Trophoblast cell (in vitro differentiated cells and primary cell): Measurements from ENCODE around the gene POU2F1.
A peak's percentile ranks its signal among the peaks of the same experiment; 100 is the strongest.

ENCODE experiments used
- DNase-seq, 2 donors: peaks; one replicate each; pipeline ENCODE4 v3.0.0-alpha.2; 2016
- H2AFZ ChIP-seq: 2 replicates; pipeline ENCODE4 v1.6.1; 2013; ENCODE audit warnings: low read length, moderate library complexity, mild to moderate bottlenecking; ENCODE audit not compliant: insufficient read depth, poor library complexity
- H2AK5ac ChIP-seq: 2 replicates; pipeline ENCODE4 v1.6.1; 2013; ENCODE audit warnings: mild to moderate bottlenecking, low read length
- H2BK120ac ChIP-seq: 2 replicates; pipeline ENCODE4 v1.6.1; 2013; ENCODE audit warnings: low read length, mild to moderate bottlenecking, moderate library complexity; ENCODE audit not compliant: insufficient read depth, poor library complexity
- H2BK12ac ChIP-seq: 2 replicates; pipeline ENCODE4 v1.6.1; 2013; ENCODE audit warnings: mild to moderate bottlenecking, low read length, moderate library complexity
- H2BK5ac ChIP-seq: 2 replicates; pipeline ENCODE4 v1.6.1; 2013; ENCODE audit warnings: low read length, low read depth, moderate library complexity, mild to moderate bottlenecking; ENCODE audit not compliant: poor library complexity
- H3K14ac ChIP-seq: 2 replicates; pipeline ENCODE4 v1.6.1; 2013; ENCODE audit warnings: mild to moderate bottlenecking, low read length
- H3K18ac ChIP-seq: 2 replicates; pipeline ENCODE4 v1.6.1; 2013; ENCODE audit warnings: mild to moderate bottlenecking, low read length
- H3K23ac ChIP-seq: 2 replicates; pipeline ENCODE4 v1.6.1; 2013; ENCODE audit warnings: low read length
- H3K27ac ChIP-seq: 2 replicates; pipeline ENCODE4 v1.5.1; 2013; ENCODE audit warnings: low read depth, mild to moderate bottlenecking, inconsistent platforms, low read length, moderate library complexity
- H3K27me3 ChIP-seq: 2 replicates; pipeline ENCODE4 v1.6.1; 2013; ENCODE audit warnings: inconsistent platforms, mild to moderate bottlenecking, low read length, moderate library complexity; ENCODE audit not compliant: insufficient read depth
- H3K36me3 ChIP-seq, 2 experiments: 1 replicate in 1 of 2; 2 replicates in 1 of 2; pipeline ENCODE4 v1.6.1; 2013; ENCODE audit warnings: low read length in 2 of 2, mild to moderate bottlenecking in 2 of 2, moderate library complexity in 1 of 2; ENCODE audit not compliant: insufficient read depth in 2 of 2, control insufficient read depth in 1 of 2
- H3K4ac ChIP-seq: 2 replicates; pipeline ENCODE4 v1.6.1; 2013; ENCODE audit warnings: low read depth, mild to moderate bottlenecking, low read length, moderate library complexity
- H3K4me1 ChIP-seq, 2 experiments: 1 replicate in 1 of 2; 2 replicates in 1 of 2; pipeline ENCODE4 v1.6.1; 2013; ENCODE audit warnings: low read length in 2 of 2, mild to moderate bottlenecking in 2 of 2, moderate library complexity in 1 of 2; ENCODE audit not compliant: insufficient read depth in 2 of 2, control insufficient read depth in 1 of 2
- H3K4me2 ChIP-seq: 2 replicates; pipeline ENCODE4 v1.6.1; 2013; ENCODE audit warnings: inconsistent platforms, mild to moderate bottlenecking, low read length, moderate library complexity
- H3K4me3 ChIP-seq: 2 replicates; pipeline ENCODE4 v1.5.1; 2013; ENCODE audit warnings: mild to moderate bottlenecking, low read depth, low read length, inconsistent platforms
- H3K79me1 ChIP-seq: one replicate; pipeline ENCODE4 v1.6.1; 2013; ENCODE audit warnings: low read length
- H3K79me2 ChIP-seq: 2 replicates; pipeline ENCODE4 v1.6.1; 2013; ENCODE audit warnings: low read length, mild to moderate bottlenecking; ENCODE audit not compliant: control insufficient read depth, insufficient read depth, poor library complexity
- H3K9ac ChIP-seq: 2 replicates; pipeline ENCODE4 v1.6.1; 2013; ENCODE audit warnings: mild to moderate bottlenecking, low read length
- H3K9me3 ChIP-seq: 2 replicates; pipeline ENCODE4 v1.6.1; 2013; ENCODE audit warnings: low read depth, mild to moderate bottlenecking, control low read depth, inconsistent platforms, low read length; ENCODE audit not compliant: insufficient read depth
- H4K12ac ChIP-seq: 2 replicates; pipeline ENCODE4 v1.6.1; 2013; ENCODE audit warnings: low read depth, mild to moderate bottlenecking, low read length, moderate library complexity
- H4K8ac ChIP-seq: 2 replicates; pipeline ENCODE4 v1.6.1; 2013; ENCODE audit warnings: low read depth, mild to moderate bottlenecking, low read length, moderate library complexity
- H4K91ac ChIP-seq: one replicate; pipeline ENCODE4 v1.6.1; 2013; ENCODE audit warnings: low read depth, mild to moderate bottlenecking, low read length, moderate library complexity
- WGBS: extraction: QIAGEN DNeasy Blood & Tissue Kit; methylation state at CpG from one replicate; pipeline ENCODE4 v1.1.7; 2013; ENCODE audit warnings: missing lambda C conversion rate; ENCODE audit not compliant: insufficient read length, insufficient coverage; ENCODE audit errors: extremely low coverage; 5-methylcytosine and 5-hydroxymethylcytosine counted together

POU2F1 gene

GRCh38 chr1:167178831-167179230 is 41.9 kb upstream of the POU2F1 start:
- no peak overlapping the region for H3K23ac ChIP-seq
- H2BK120ac ChIP-seq, result no peak overlapping the region
- no peaks in the 10 kb centered on the region for H3K79me2 ChIP-seq
- H3K4ac ChIP-seq, result no peak overlapping the region
- H2AFZ ChIP-seq, result no peak overlapping the region
- no peaks in the 10 kb centered on the region for H3K27me3 ChIP-seq
- H3K4me1 ChIP-seq, result peaks cover 2 to 4% of the 10 kb centered on the region in 2 experiments
- H3K18ac ChIP-seq, result no peak overlapping the region
- no peak overlapping the region for H4K91ac ChIP-seq
- no peak overlapping the region for H3K4me3 ChIP-seq
- H2BK12ac ChIP-seq, result no peak overlapping the region
- no peak overlapping the region for H2BK5ac ChIP-seq
- no peak overlapping the region for H4K8ac ChIP-seq
- no CpG with 5 or more reads among the region's 1 CpG for WGBS
- H3K14ac ChIP-seq, result no peak overlapping the region
- H4K12ac ChIP-seq, result no peak overlapping the region
- H2AK5ac ChIP-seq, result no peak overlapping the region
- no peak overlapping the region for H3K9ac ChIP-seq
- no peak overlapping the region for H3K27ac ChIP-seq
- no peak overlapping the region for H3K4me2 ChIP-seq
- H3K79me1 ChIP-seq, result no peaks in the 10 kb centered on the region
- no peaks in the 10 kb centered on the region for H3K36me3 ChIP-seq
- no peaks in the 10 kb centered on the region for H3K9me3 ChIP-seq
- no peak for DNase-seq

GRCh38 chr1:167182571-167183320 is 37.9 kb upstream of the POU2F1 start:
- Histone ChIP-seq H4K91ac (no peak overlapping the region), H3K23ac (no peak overlapping the region), H3K4me3 (no peak overlapping the region), H2AFZ (no peak overlapping the region), H2AK5ac (no peak overlapping the region), H3K4ac (no peak overlapping the region), H3K79me2 (no peaks in the 10 kb centered on the region), H3K18ac (no peak overlapping the region), H3K4me1 (no peaks in the 10 kb centered on the region), H3K4me2 (no peak overlapping the region), H2BK5ac (no peak overlapping the region), H3K9ac (no peak overlapping the region), H3K27me3 (no peaks in the 10 kb centered on the region), H3K27ac (no peak overlapping the region), H3K9me3 (no peaks in the 10 kb centered on the region), H2BK12ac (no peak overlapping the region), H2BK120ac (no peak overlapping the region), H4K12ac (no peak overlapping the region), H3K79me1 (no peaks in the 10 kb centered on the region), H4K8ac (no peak overlapping the region), H3K36me3 (no peaks in the 10 kb centered on the region), H3K14ac (no peak overlapping the region)
- peak; percentile 60 to 83 for DNase-seq

- no peak overlapping the region for H3K4me2 ChIP-seq
- WGBS, result no CpG with 5 or more reads among the region's 2 CpGs
- H3K79me1 ChIP-seq, result no peaks in the 10 kb centered on the region
- no peak overlapping the region for H3K27ac ChIP-seq
- H2BK12ac ChIP-seq, result no peak overlapping the region
- H3K4ac ChIP-seq, result no peak overlapping the region
- H4K8ac ChIP-seq, result no peak overlapping the region
- H2BK120ac ChIP-seq, result no peak overlapping the region
- H3K4me1 ChIP-seq, result no peaks in the 10 kb centered on the region
- H3K14ac ChIP-seq, result no peak overlapping the region
- H3K79me2 ChIP-seq, result no peaks in the 10 kb centered on the region
- H3K9me3 ChIP-seq, result no peaks in the 10 kb centered on the region
- H4K12ac ChIP-seq, result no peak overlapping the region
- no peak overlapping the region for H3K4me3 ChIP-seq
- no peak overlapping the region for H3K18ac ChIP-seq
- no peaks in the 10 kb centered on the region for H3K27me3 ChIP-seq
- no peak overlapping the region for H2AFZ ChIP-seq
- H4K91ac ChIP-seq, result no peak overlapping the region
- H2BK5ac ChIP-seq, result no peak overlapping the region
- no peak overlapping the region for H3K9ac ChIP-seq
- no peak overlapping the region for H2AK5ac ChIP-seq
- no peak for DNase-seq
- H3K23ac ChIP-seq, result no peak overlapping the region
- no peaks in the 10 kb centered on the region for H3K36me3 ChIP-seq
Observed at GRCh38 chr1:167184081-167184480, 36.6 kb upstream of the POU2F1 start.

- H3K23ac ChIP-seq, result no peak overlapping the region
- H3K14ac ChIP-seq, result no peak overlapping the region
- no peaks in the 10 kb centered on the region for H3K36me3 ChIP-seq
- DNase-seq, result no peak
- no peak overlapping the region for H4K91ac ChIP-seq
- H3K9ac ChIP-seq, result no peak overlapping the region
- H3K9me3 ChIP-seq, result no peaks in the 10 kb centered on the region
- H3K27ac ChIP-seq, result no peak overlapping the region
- no CpG with 5 or more reads among the region's 3 CpGs for WGBS
- no peak overlapping the region for H3K4me2 ChIP-seq
- H3K79me1 ChIP-seq, result no peaks in the 10 kb centered on the region
- no peak overlapping the region for H2BK5ac ChIP-seq
- H2BK12ac ChIP-seq, result no peak overlapping the region
- no peaks in the 10 kb centered on the region for H3K27me3 ChIP-seq
- no peak overlapping the region for H4K8ac ChIP-seq
- no peak overlapping the region for H2BK120ac ChIP-seq
- no peak overlapping the region for H4K12ac ChIP-seq
- no peak overlapping the region for H3K4ac ChIP-seq
- H3K79me2 ChIP-seq, result no peaks in the 10 kb centered on the region
- H3K4me1 ChIP-seq, result no peaks in the 10 kb centered on the region
- no peak overlapping the region for H2AK5ac ChIP-seq
- H2AFZ ChIP-seq, result no peak overlapping the region
- H3K4me3 ChIP-seq, result no peak overlapping the region
- H3K18ac ChIP-seq, result no peak overlapping the region
Observed at GRCh38 chr1:167185062-167185461, 35.6 kb upstream of the POU2F1 start.
